HG03139 (cell line): ENCODE data around the gene DLST.

Experiments used
- ATAC-seq: cut with Tn5 transposase; IDR thresholded peaks from one replicate; pipeline ENCODE4 v1.9.1; 2021; ENCODE audit not compliant: unreplicated experiment

DLST gene

GRCh38 chr14:74938531-74939495 lies 57.1 kb downstream of the DLST start:
- no peak for ATAC-seq

- ATAC-seq: no peak
Measured at GRCh38 chr14:74940956-74941565, 59.3 kb downstream of the DLST start.

DNA sequence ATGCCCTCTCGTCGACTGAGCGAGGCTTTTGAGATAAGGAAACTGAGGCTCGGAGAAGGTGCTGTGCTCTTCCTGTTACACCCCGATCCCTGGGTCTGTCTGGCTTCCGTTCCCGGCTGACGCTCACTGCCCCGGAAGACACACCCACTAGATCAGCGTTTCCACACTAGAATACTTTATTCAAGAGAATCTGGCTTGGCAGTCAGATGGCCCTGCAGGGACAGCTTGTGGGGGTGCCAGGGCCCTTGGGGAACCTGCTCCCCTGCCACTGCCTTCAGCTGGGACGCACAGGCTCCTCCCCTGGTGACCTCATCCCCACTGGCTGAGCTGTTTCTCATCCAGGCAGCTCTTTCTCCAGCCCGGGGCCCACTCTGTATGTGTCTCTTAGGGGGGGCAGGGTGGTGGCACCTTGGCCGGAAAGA lies 60.0 kb downstream of the DLST start:
- ATAC-seq: peak; percentile 39

- no peak for ATAC-seq
Measured at GRCh38 chr14:74942181-74942580, 60.5 kb downstream of the DLST start.

GRCh38 chr14:74942608-74943007 lies 60.9 kb downstream of the DLST start:
- no peak for ATAC-seq

GRCh38 chr14:74945261-74945851 lies 63.6 kb downstream of the DLST start:
- ATAC-seq: no peak

- ATAC-seq: no peak
Measured at GRCh38 chr14:74945852-74946658, 64.3 kb downstream of the DLST start.

DNA sequence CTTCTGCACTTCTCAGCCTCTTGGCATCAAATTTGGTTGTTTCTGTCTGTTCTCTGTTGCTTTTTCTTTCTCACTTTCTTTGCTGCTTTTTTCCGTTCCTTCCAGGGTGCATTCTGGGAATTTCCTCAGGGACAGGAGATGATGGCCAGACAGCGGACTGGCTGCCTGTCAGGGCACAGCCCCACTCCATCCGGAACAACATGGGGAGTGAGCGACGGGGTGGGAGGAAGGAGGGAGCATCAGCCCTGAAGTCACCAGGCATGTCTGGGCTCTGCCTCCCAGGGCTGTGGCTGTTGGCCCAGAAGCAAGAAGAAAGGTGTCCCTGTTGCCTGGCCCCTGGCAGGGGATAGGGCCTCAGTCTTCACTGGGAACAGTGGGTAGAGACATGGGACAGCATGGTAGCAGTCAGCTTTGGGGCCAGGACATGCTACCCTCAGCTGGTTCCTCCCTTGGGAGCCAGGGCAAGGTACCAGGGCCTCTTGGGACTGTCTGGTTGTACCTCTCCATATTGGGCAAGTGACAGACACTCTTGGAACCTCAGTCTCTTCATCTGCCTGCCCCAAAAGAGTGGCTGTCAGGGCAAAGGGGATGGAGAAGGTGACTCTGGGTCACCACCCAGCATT lies 65.1 kb downstream of the DLST start:
- no peak for ATAC-seq

DNA sequence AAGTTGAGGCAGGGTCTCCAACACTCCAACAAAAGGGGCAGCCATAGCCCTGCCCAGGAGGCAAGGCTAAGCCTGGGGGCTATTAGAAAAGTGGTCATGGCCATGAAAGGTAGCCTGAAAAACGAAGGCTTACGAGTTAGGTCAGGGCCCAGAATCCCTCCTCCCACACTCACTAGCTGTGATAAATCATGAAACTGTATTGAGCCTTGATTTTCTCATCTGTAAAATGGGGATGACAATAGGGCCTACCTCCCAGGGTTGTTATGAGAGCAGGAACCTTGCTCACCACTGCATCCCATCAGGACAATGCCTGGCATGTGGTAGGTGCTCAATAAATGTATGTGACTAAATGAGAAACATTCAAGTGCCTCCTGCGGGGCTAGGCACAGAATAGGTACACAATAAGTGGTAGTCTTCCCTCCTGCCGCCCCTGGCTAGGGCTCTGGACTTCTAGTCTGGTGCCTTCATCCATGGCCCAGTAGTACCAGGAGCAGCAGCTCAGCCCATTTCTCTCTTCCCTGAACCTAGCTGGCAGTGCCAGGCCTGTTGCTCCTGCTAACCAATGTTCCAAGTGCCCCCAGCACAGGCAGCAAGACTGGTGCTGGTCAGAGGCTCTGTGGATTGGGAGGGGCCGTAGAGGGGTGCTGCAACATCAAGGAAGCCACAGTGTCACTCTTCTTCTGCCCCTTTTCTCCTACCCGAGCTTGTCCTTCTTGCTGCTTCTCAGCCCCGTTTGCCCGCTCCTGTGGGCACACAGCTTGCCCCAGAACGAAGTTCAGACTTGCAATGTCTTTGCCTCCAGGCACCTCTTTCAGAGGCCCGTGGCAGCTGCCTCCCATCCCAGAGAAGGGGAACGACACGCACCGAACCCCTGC lies 65.9 kb downstream of the DLST start:
- ATAC-seq: no peak

- ATAC-seq: no peak
Measured at GRCh38 chr14:74948228-74949175, 66.8 kb downstream of the DLST start.

DNA sequence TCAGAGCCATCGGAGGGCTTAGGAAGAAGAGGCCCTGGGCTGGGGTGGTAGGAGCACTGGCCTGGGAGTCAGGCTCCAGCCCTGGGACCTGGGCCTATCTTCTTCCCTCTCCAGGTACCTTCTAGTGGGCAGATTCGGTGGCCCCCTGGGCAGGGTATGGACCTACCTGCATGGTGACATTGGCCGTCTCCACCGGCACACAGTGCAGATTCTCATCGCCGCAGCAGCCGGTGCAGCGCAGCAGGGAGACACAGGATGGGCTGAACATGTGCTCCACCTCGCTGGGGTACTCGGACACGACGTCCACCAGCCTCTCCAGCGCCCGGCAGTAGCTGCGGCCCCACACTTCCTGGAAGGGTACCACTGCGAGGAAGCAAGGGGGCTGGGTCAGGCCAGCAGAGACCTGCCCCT lies 67.5 kb downstream of the DLST start:
- no peak for ATAC-seq

DNA sequence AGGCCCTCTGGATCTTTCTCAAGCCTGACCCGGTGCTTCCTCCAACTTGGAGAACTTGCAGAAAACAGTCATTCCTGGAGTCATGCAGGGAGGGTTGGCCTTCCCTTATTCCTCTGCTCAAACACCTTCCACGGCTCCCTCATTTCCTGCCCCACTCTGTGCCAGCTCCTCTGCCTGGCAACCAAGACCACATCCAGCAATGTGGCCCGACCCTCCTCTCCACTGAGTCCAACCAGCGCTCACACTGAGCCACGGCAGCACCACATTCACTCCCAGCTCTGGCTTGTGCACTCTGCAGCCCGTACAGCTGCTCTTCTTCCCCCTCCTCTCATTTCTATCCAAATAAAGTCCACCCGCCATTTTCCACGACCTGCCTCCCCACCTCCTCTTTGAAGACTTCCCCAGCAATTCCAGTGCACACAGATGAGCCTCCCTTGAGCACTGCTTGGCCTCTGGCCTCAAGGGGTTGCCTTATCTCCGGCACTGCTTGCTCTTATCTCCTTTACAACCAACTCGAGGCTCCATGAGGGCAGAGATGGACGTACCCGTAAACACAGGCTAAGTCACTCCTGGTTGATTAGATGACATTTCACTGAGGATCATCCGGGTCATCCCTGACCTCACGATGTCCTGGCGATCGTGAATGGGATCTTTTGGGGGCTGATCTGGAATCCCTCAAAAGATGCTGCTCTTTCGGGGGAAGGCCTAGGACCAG lies 68.3 kb downstream of the DLST start:
- ATAC-seq: no peak

GRCh38 chr14:74950795-74951442 lies 69.2 kb downstream of the DLST start:
- no peak for ATAC-seq

DNA sequence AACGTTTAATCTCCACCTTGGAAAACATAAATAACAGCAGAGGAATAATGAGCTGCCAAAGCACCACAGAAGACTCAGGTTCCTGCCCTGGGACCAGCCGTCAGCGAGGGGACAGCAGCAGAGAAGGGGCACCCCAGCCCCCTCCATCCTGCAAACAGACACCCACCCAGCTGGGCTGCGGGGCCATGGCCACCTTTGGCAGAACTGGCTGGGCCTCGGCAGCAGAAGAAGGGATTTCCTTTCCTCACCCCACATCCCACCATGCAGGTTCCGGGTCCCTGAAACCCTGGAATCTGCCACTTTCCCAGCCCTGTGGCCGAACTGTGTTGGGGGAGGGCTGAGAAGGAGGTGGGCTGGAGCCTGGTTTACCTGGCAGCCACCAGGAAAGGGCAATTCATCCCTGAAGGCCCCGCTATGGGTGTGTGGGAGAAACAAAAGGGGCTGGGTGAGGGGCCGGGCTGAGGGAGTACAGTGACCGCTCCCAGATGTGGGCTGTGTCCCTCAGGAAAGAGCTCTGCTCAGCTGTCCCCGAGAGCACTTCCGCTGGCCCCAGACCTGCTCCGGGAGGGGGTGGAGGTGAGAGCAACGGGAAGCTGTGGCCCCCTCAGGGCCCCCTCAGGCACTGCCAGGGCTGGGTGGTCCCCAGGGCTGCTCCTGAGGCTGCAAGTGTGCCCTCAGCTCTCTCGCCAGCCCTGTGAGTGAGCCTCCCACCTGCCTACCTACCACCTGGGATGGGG lies 69.9 kb downstream of the DLST start:
- no peak for ATAC-seq

DNA sequence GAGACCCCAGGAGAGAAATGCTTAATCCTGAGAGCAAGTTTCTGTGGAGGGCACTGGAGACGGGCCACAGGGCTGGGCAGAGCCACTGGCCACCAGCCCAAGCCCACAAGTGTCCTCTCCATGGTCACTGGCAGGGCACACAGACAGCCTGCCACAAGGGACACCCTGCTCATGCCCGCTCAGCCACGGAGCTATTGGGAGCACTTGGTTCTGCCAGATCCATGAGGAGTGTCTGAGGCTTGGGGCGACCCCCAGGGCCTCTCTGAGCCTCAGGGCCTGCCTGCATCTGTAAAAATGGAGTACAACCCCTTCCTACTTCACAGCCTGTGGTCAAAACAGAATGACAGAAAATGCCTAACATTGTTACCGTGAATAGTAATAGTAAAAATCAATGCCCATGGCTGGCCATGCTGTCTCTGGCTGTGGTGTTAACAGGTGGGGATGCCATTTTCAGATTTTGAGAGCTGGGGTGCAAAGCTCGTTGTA lies 70.5 kb downstream of the DLST start:
- ATAC-seq: no peak

GRCh38 chr14:74952697-74953484 lies 71.2 kb downstream of the DLST start:
- ATAC-seq: no peak
